Ectodermal cell (in vitro differentiated cells): Measurements from ENCODE around the gene OBSCN.
"Not testable (repeated sequence)": the region's sequence is repeated elsewhere in the genome, so short reads cannot be mapped to it uniquely, and the experiment has no call there.

Experiments used
- H3K27ac ChIP-seq: 2 replicates; pipeline ENCODE4 v1.7.0; 2013; ENCODE audit warnings: mild to moderate bottlenecking, low read depth, low read length; ENCODE audit not compliant: insufficient read depth, poor library complexity, severe bottlenecking
- H3K27me3 ChIP-seq: 2 replicates; pipeline ENCODE4 v1.7.0; 2013; ENCODE audit warnings: mild to moderate bottlenecking, low read length; ENCODE audit not compliant: insufficient read depth, control insufficient read depth, poor library complexity, severe bottlenecking
- H3K36me3 ChIP-seq: one replicate; pipeline ENCODE4 v1.7.0; 2013; ENCODE audit warnings: low read length; ENCODE audit not compliant: control insufficient read depth, insufficient read depth
- H3K4me1 ChIP-seq: one replicate; pipeline ENCODE4 v1.7.0; 2013; ENCODE audit warnings: low read length; ENCODE audit not compliant: control insufficient read depth, insufficient read depth
- H3K4me3 ChIP-seq: 2 replicates; pipeline ENCODE4 v1.7.0; 2013; ENCODE audit warnings: low read depth, low read length, control low read depth; ENCODE audit not compliant: insufficient read depth
- H3K9me3 ChIP-seq: 2 replicates; pipeline ENCODE4 v1.7.0; 2013; ENCODE audit warnings: mild to moderate bottlenecking, low read length, moderate library complexity; ENCODE audit not compliant: control insufficient read depth
- WGBS, 2 experiments: methylation state at CpG; one replicate each; pipeline ENCODE4 v1.1.7; 2013; ENCODE audit warnings: missing lambda C conversion rate in 2 of 2; 5-methylcytosine and 5-hydroxymethylcytosine counted together

The OBSCN gene

DNA sequence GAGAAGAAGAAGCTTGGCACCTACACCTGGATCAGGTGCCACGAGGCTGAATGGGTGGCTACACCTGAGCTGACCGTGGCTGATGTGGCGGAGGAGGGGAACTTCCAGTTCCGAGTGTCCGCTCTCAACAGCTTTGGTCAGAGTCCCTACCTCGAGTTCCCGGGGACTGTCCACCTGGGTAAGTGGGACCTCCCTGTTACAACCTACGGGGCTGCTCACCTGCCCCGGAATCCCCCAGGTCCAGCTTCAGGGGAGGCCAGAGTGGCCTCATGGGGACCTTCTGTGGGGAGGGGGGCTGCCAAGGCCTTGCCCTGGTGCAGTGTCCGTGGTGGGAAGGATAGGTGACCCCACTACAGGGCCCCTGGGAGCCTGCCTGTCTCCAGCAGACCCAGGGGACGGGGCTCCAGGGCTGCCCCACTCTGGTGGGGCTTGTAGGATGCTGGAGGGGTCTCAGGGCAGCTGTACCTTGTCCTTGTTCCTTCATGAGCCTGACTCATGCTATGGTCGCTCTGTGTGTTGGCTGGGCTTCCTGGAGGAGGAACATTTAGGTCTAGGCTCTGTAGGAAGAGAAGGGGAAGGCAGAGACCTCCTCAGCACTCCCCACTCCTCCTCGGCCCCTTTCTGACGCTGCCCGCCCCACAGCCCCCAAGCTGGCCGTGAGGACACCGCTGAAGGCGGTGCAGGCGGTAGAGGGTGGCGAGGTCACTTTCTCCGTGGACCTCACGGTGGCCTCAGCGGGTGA is 7.2 kb downstream of the OBSCN start:
- H3K4me3 ChIP-seq, result no peak overlapping the region
- 94% methylated on average over 23 of the region's 23 CpGs for WGBS, 2 experiments

DNA sequence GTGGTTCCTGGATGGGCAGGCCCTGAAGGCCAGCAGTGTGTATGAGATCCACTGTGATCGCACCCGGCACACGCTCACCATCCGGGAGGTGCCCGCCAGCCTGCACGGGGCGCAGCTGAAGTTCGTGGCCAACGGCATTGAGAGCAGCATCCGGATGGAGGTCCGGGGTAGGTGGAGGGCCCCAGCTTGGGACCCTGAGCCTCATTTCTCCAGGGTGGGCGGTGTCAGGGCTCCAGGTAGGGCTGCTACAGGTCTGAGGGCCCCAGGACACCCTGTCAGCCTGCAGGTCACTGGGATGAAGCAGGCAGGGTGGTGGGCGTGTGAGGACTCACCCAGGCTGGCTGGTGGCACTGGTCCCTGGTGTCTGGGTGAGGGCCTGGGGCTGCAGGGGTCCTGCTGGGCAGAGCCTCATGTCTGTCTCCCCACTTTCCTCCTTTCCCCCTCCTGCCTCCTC is 7.8 kb downstream of the OBSCN start:
- no peak overlapping the region for H3K4me3 ChIP-seq
- H3K27ac ChIP-seq, result no peak overlapping the region
- no peaks in the 10 kb centered on the region for H3K9me3 ChIP-seq
- H3K36me3 ChIP-seq, result peaks cover 19% of the 10 kb centered on the region
- no peaks in the 10 kb centered on the region for H3K27me3 ChIP-seq
- WGBS, 2 experiments, result 96 to 98% methylated on average over 13 of the region's 13 CpGs
- no peaks in the 10 kb centered on the region for H3K4me1 ChIP-seq

More for the DNA sequence above, 7.2 kb downstream of the OBSCN start:
- no peaks in the 10 kb centered on the region for H3K9me3 ChIP-seq
- peaks cover 16% of the 10 kb centered on the region for H3K36me3 ChIP-seq
- no peak overlapping the region for H3K27ac ChIP-seq
- H3K4me1 ChIP-seq, result peaks cover under 1% of the 10 kb centered on the region
- no peaks in the 10 kb centered on the region for H3K27me3 ChIP-seq

DNA sequence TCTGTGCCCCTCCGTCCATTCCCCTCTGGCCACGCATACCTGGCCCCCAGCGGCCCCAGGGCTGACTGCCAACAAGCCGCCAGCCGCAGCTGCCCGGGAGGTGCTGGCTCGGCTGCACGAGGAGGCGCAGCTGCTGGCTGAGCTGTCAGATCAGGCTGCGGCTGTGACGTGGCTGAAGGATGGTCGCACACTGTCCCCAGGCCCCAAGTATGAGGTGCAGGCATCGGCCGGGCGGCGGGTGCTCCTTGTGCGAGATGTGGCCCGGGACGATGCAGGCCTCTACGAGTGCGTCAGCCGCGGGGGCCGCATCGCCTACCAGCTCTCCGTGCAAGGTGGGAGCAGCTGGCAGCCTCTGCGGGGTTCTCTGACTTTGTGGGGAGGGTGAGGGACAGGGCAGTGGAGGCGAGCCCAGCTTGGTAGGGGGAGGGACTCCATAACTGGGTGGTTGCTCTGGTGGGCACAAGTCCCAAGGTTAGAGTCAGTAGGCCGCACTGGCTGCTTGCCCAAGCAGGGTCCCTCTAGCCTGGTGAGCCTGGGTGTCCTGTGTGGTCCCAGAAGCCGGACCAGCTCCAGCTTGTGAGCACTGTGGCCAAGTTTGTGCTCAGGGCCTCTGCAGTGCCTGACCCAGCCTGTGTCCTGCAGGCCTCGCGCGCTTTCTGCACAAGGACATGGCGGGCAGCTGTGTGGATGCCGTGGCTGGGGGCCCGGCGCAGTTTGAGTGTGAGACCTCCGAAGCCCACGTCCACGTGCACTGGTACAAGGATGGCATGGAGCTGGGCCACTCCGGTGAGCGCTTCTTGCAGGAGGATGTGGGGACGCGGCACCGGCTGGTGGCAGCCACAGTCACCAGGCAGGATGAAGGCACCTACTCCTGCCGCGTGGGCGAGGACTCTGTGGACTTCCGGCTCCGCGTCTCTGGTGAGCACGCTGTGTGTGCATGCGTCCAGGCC is 8.8 kb downstream of the OBSCN start:
- no peak overlapping the region for H3K4me3 ChIP-seq

DNA sequence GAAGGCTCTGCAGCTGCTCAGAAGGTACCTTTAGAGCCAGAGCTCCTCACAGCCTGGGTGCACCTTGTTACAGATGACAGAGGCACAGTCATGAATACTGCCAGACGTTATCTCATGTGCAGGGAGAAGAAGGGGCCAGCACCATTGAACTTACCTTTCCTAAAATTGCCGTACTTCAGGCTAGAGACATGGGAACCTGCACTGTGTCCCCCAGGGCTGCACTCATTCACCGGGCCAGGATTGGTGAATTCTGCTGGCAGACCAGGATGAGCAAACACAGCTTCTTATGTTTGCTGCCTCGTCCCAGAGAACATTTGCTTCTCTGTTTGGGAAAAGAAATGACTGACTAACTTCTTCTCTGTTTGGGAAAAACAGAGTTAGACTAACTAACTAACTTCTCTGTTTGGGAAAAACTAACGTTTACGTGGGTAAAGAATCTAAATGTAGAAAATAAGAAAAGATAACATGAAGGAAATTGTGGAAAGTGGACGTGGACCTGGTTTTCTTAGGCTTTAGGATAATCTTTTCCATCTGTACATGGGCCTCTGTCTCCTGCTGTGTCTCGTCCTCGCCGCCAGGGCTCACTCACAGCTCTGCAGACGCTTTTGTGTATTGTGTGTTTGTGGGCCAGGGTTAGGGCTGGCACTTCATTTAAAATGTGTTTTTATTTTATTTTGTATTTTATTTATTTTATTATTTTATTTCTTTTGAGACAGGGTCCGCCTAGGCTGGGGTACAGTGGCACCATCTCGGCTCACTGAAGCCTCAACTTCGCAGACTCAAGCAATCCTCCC is 9.9 kb downstream of the OBSCN start:
- WGBS, 2 experiments, result 91 to 94% methylated on average over 14 of the region's 14 CpGs
- Histone ChIP-seq H3K4me1 (no peaks in the 10 kb centered on the region), H3K9me3 (no peaks in the 10 kb centered on the region), H3K27ac (no peak overlapping the region), H3K36me3 (peaks cover 19% of the 10 kb centered on the region), H3K4me3 (no peak overlapping the region), H3K27me3 (no peaks in the 10 kb centered on the region)

More for the DNA sequence above, 8.8 kb downstream of the OBSCN start:
- Histone ChIP-seq H3K36me3 (peaks cover 19% of the 10 kb centered on the region), H3K27me3 (no peaks in the 10 kb centered on the region), H3K4me1 (no peaks in the 10 kb centered on the region), H3K9me3 (no peaks in the 10 kb centered on the region), H3K27ac (no peak overlapping the region)
- 96% methylated on average over 53 of the region's 53 CpGs for WGBS, 2 experiments

DNA sequence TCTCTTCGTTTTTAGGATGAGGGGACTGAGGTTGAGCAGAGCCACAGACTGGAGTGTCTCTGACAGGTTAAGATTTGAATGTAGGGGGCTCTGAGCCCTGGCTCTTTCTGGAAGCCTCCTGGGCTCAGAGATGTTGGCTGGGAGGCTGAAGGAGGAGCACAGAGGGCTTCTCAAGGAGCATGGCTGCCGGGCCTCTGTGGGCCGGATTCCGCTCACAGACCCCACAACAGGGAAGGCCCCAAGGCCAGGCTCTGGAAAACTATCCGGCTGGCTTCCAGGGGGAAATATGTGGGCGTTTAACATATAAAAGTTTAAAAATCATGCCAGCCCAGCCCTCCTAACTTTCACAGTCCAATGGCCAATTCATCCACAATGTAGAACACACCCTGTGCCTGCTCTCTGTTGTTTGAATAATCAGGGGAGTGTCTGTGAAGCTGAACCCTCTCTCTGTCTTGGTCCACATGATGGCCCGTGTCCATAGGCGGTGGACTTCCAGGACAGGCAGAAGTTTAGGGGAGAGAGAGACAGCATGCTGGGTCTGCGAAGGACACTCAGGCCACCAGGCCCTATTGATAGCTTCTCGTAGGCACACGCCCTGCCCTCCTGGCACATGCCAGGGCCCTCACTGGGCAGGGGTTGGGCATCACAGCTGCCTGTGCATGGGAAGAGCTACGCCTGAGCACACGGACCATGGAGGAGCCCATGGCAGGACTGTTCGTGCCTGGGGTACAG is 10.8 kb downstream of the OBSCN start:
- Histone ChIP-seq H3K9me3 (no peaks in the 10 kb centered on the region), H3K27ac (no peak overlapping the region), H3K36me3 (peaks cover 19% of the 10 kb centered on the region), H3K4me3 (no peak overlapping the region), H3K4me1 (no peaks in the 10 kb centered on the region), H3K27me3 (no peaks in the 10 kb centered on the region)
- 94 to 96% methylated on average over 14 of the region's 14 CpGs for WGBS, 2 experiments

DNA sequence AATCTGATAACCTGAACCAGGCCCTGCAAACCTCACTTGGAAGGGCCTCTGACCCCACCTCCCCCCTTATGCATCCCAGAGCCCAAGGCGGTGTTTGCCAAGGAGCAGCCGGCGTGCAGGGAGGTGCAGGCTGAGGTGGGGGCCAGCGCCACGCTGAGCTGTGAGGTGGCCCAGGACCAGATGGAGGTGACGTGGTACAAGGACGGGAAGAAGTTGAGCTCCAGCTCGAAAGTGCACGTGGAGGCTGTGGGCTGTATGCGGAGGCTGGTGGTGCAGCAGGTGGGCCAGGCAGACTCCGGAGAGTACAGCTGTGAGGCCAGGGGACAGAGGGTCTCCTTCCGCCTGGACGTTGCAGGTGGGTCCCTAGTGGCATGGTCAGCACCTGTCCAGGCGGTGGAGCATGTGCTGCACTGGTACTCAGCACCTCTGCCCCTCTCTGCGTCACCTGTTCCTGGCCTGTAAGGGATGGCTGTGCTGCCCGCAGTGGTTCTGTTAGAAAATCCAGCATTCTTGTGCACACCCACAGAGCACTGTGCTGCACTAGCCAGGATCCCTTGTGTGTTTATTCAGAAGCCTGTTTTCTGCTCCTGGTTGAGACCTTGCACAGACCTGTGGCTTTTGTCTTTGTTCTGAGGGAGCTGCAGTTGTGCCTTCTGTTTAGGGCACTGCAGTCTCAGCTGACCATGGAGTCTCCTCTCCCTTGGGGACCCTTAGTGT is 11.6 kb downstream of the OBSCN start:
- Histone ChIP-seq H3K4me3 (no peak overlapping the region), H3K27ac (no peak overlapping the region), H3K27me3 (no peaks in the 10 kb centered on the region), H3K4me1 (no peaks in the 10 kb centered on the region), H3K9me3 (no peaks in the 10 kb centered on the region), H3K36me3 (peaks cover 25% of the 10 kb centered on the region)
- WGBS, 2 experiments, result 95% methylated on average over 16 of the region's 16 CpGs

DNA sequence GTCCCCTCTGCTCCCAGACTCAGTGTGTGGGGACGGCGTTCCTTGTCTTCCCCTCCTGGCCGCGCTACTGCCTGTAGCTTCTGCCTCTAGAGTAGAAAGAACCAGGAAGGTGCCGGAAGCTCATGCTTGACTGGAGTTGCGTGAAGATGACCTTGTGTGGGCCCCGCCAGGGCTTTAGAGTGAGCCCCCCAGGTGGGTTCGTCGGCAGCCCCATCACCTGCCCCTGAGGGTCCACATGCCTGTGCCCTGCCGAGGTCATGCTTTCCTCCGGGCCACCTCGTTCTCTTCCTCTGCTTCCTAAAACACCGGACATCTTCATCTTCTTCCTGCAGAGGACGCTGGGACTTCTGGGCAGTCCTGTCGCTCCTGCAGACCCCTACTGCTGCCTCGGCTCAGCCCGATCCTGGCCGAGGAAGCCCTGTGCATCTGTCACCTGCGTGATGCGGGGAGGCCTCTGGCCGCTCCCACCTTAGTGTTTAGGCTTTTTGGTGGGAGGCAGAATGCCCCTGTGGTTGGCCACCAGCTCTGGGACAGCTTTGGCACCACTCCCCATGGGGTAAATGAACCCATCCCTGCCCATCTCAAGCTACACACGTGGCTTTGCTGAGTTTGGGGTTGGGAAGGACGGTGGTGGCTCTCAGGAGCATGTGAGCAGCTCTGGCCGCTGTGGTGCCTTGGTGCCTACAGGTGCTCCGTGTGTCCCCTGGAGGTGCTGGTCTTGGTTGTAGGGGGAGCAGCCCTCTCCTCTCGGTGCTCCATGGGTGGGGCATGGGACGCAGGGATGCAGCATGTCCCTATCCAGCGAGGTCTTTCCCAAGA is 12.3 kb downstream of the OBSCN start:
- 95% methylated on average over 28 of the region's 28 CpGs for WGBS, 2 experiments
- peaks cover 33% of the 10 kb centered on the region for H3K36me3 ChIP-seq
- H3K9me3 ChIP-seq, result no peaks in the 10 kb centered on the region
- no peak overlapping the region for H3K4me3 ChIP-seq
- no peaks in the 10 kb centered on the region for H3K4me1 ChIP-seq
- no peak overlapping the region for H3K27ac ChIP-seq
- no peaks in the 10 kb centered on the region for H3K27me3 ChIP-seq

DNA sequence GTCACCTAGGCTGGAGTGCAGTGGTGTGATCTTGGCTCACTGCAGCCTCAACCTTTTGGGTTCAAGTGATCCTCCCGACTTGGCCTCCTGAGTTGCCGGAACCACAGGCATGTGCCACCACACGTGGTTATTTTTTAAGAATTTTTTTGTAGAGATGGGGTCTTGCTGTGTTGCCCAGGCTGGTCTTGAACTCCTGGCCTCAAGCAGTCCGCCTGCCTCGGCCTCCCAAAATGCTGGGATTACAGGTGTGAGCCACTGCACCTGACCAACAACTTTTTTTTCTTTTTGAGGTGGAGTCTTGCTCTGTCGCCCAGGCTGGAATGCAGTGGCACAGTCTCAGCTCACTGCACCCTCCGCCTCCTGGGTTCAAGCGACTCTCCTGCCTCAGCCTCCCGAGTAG is 13.3 kb downstream of the OBSCN start:
- not testable (repeated sequence) for H3K27me3 ChIP-seq, H3K9me3 ChIP-seq, H3K4me3 ChIP-seq, H3K27ac ChIP-seq, H3K4me1 ChIP-seq
- H3K36me3 ChIP-seq, result peaks cover 37% of the 10 kb centered on the region
- 92 to 95% methylated on average over 9 of the region's 9 CpGs for WGBS, 2 experiments
